Activated naive CD4-positive, alpha-beta T cell treated with anti-CD3 and anti-CD28 coated beads, Interleukin-2, amount 50 U/mL, for 24 hours (primary cell): Measurements from ENCODE around the gene DENND1A.

Experiments
- H3K27ac Mint-ChIP-seq: one replicate; pipeline ENCODE4 v1.8.0; 2021; ENCODE audit warnings: mild to moderate bottlenecking, mixed read lengths
- H3K27me3 Mint-ChIP-seq: one replicate; pipeline ENCODE4 v1.8.0; 2021; ENCODE audit warnings: mixed read lengths
- H3K36me3 Mint-ChIP-seq: one replicate; pipeline ENCODE4 v1.8.0; 2021; ENCODE audit warnings: mixed read lengths
- H3K4me1 Mint-ChIP-seq: one replicate; pipeline ENCODE4 v1.8.0; 2021; ENCODE audit warnings: mixed read lengths
- H3K4me3 Mint-ChIP-seq: one replicate; pipeline ENCODE4 v1.8.0; 2021; ENCODE audit warnings: mild to moderate bottlenecking, mixed read lengths
- H3K9me3 Mint-ChIP-seq: one replicate; pipeline ENCODE4 v1.8.0; 2021; ENCODE audit warnings: mixed read lengths

DENND1A gene

DNA sequence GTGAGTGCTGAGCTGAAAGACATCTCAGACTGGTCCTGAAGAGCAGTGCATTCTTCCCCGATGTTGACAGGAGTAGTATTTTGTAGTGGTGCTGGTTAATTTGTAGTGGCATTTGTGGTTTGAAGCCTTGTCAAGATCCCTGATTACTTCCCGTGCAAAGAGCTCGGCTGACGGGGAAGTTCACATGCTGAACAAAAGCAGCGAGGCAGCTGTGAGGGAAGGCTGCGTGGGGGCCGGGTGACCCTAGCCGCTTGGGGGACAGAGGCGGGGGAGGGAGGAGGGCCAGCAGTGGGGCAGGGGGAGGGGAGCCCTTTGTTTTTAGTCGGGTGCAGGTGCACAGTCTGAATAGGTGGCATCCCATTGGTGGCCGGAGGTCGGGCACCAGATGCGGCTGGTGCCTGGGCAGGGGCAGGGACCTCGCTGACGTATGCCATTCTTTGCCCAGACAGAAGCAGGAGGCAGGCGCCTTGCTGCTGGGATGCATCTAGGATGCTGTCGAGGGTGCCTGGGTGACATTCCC is 509.3 kb downstream of the DENND1A start:
- no peak overlapping the region for H3K27ac Mint-ChIP-seq
- no peaks in the 10 kb centered on the region for H3K4me1 Mint-ChIP-seq
- no peak overlapping the region for H3K4me3 Mint-ChIP-seq
- peaks cover 6% of the 10 kb centered on the region for H3K36me3 Mint-ChIP-seq
- H3K27me3 Mint-ChIP-seq, result no peaks in the 10 kb centered on the region
- no peaks in the 10 kb centered on the region for H3K9me3 Mint-ChIP-seq

DNA sequence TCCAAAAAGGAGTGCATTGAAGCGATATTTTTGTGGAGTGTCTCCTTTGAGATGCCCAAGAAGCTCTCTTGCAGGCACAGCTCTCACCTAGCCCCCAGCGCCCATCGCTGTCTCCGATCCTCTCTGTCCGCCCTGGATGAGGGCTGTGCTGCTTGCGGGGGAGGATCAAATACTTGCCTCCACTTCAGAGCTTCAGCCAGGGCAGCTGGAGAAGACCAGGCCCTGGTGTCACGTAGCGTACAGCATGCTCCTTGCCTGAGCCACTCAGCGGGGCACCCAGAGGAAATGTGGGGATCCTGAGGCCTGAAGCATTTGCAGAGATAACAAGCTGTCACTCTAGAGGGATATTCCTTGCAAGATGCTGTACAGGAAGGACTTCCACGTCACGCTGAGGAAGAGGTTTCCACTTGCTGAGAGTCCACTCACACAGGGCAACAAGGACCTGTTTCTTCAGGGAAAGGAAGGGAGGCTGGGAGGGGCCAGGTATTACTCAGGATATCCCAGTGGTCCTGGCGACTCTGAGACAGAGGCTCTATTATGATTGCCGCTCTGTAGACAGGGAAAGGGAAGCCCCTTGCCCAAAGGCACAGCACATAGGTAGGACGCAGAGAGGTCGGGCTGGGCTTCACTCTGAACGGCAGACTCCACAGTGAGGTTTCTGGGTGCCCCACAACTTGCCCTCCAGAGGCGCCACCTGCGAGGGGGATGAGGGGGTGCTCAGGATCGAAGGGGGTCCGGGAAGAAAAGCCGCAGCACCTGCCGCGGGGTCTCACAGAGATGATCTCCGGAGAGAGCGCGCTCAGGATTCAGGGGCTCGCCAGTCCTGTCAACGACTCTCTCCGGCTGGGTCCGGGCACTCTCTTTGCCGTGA is 510.0 kb downstream of the DENND1A start:
- H3K9me3 Mint-ChIP-seq, result no peaks in the 10 kb centered on the region
- H3K4me1 Mint-ChIP-seq, result no peaks in the 10 kb centered on the region
- peaks cover 6% of the 10 kb centered on the region for H3K36me3 Mint-ChIP-seq
- no peaks in the 10 kb centered on the region for H3K27me3 Mint-ChIP-seq
- no peak overlapping the region for H3K4me3 Mint-ChIP-seq
- no peak overlapping the region for H3K27ac Mint-ChIP-seq

DNA sequence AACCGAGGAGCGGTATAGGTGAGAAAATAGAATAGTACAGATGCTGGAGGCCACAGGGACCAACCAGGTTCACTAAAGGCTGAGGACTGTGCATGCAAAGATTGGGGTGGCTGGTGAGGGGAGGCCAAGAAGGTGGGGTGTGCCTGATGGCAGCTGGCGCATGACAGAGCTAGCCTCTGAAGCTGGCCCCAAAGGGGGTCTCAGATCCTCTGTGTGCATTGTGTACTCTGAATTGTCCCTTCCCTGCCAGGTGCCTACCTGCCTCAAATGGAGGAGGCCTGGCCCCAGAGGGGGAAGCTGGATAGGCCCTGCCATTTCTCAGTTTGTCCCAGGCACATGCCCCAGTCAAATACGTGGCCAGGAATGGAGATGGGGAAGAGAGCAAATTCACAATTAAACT is 510.8 kb downstream of the DENND1A start:
- H3K27ac Mint-ChIP-seq, result no peak overlapping the region
- H3K4me3 Mint-ChIP-seq, result no peak overlapping the region
- H3K27me3 Mint-ChIP-seq, result no peaks in the 10 kb centered on the region
- H3K9me3 Mint-ChIP-seq, result no peaks in the 10 kb centered on the region
- H3K36me3 Mint-ChIP-seq, result peaks cover 6% of the 10 kb centered on the region
- no peaks in the 10 kb centered on the region for H3K4me1 Mint-ChIP-seq

DNA sequence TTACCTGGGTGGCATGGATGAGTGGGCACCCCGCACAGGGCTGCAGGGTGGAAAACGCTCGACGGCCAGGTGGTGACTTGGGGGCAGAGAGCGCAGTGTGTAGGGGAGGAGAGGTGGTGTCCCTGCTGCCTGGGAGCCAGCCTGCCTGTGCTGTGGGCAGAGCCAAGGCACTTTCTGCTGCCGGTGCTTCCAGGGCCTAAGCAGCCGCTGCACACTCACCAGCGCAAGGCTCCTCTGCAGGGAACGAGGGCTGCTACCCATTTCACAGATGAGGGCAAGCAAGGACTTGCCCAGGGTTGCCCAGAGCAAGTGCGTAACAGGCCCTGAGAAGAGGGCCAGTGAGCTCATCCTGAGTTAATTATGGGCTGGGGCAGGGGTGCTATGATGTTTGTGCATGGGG is 511.4 kb downstream of the DENND1A start:
- H3K4me3 Mint-ChIP-seq, result no peak overlapping the region
- H3K9me3 Mint-ChIP-seq, result no peaks in the 10 kb centered on the region
- no peaks in the 10 kb centered on the region for H3K4me1 Mint-ChIP-seq
- no peaks in the 10 kb centered on the region for H3K27me3 Mint-ChIP-seq
- no peak overlapping the region for H3K27ac Mint-ChIP-seq
- peaks cover 6% of the 10 kb centered on the region for H3K36me3 Mint-ChIP-seq

DNA sequence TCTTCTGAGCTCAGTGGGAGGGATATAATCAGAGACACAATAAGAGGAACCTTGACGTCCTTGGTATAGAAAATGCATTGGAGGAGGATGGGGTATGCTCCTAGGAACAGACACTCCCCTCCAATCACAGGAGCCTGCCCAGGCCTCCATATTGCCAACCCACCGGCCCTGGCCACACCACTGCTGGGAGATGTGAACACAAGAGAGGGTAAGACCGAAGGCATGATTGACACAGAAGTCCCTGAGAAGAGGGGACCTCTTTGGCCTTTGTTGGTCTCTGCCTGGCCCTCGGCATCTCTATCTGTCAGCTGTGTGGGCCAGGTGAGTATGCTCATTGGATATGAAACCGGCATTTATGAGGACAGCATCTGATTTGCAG is 511.9 kb downstream of the DENND1A start:
- Mint-ChIP-seq H3K36me3 (peaks cover 6% of the 10 kb centered on the region), H3K4me1 (no peaks in the 10 kb centered on the region), H3K9me3 (no peaks in the 10 kb centered on the region)

DNA sequence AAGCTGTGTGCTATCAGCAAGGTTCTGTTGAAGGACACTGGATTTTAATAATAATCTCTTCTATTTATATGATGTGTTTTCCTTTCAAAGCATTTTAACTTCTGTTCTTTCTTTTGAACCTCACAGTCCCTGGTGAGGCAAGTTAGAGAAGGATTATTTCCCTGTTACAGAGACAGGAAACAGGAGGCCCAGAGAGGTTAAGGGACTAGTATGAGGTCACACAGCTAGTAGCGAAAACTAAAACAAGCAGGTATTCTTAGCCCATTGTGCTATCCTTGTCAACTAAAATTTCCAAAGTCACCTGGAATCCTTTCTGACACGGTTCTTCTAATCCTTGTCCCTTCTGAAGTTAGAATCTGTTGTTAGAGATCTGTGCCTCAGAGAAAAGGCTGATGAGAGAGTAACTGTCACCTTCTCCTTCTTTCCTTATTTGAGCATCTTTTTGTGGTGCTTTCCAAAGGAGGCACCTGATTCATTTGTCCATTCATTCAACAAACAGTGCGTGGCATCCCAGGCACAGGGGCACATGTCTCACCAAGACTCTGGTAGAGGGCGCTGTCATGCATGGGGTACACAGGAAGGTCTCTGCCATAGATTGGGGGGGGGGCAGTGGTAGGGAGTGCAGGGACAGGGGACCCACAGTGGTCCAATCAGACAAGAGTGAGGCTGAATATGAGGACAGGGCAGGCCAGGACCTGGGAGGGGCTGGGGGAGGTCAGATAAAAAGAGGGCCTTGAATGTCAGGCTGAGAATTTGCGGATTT is 512.5 kb downstream of the DENND1A start:
- Mint-ChIP-seq H3K27ac (no peak overlapping the region), H3K4me3 (no peak overlapping the region), H3K36me3 (peaks cover 6% of the 10 kb centered on the region), H3K27me3 (no peaks in the 10 kb centered on the region), H3K4me1 (no peaks in the 10 kb centered on the region), H3K9me3 (no peaks in the 10 kb centered on the region)

More for the DNA sequence above, 511.9 kb downstream of the DENND1A start:
- Mint-ChIP-seq H3K4me3 (no peak overlapping the region), H3K27me3 (no peaks in the 10 kb centered on the region), H3K27ac (no peak overlapping the region)

DNA sequence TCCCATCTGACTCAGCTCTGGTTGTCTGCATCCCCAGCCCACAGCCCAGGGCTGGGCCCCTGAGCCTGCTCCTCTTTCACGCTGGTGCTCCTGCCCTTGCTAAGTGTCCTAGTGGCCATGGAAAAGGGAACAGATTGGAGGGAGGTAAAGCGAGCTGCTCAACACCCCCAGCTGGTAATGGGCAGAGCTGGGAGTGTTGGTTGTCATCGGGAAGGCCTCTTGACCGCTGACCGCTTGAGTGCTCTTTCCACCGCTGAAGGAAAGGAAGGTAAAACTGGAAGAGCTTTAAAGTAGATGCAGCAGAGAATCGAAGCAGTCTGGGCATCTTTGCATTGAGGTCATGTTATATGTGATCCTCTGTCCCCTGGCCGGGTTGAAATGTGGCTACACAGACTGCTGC is 513.8 kb downstream of the DENND1A start:
- Mint-ChIP-seq H3K4me1 (no peaks in the 10 kb centered on the region), H3K27me3 (no peaks in the 10 kb centered on the region), H3K27ac (no peak overlapping the region), H3K4me3 (no peak overlapping the region), H3K36me3 (peaks cover 6% of the 10 kb centered on the region), H3K9me3 (no peaks in the 10 kb centered on the region)

DNA sequence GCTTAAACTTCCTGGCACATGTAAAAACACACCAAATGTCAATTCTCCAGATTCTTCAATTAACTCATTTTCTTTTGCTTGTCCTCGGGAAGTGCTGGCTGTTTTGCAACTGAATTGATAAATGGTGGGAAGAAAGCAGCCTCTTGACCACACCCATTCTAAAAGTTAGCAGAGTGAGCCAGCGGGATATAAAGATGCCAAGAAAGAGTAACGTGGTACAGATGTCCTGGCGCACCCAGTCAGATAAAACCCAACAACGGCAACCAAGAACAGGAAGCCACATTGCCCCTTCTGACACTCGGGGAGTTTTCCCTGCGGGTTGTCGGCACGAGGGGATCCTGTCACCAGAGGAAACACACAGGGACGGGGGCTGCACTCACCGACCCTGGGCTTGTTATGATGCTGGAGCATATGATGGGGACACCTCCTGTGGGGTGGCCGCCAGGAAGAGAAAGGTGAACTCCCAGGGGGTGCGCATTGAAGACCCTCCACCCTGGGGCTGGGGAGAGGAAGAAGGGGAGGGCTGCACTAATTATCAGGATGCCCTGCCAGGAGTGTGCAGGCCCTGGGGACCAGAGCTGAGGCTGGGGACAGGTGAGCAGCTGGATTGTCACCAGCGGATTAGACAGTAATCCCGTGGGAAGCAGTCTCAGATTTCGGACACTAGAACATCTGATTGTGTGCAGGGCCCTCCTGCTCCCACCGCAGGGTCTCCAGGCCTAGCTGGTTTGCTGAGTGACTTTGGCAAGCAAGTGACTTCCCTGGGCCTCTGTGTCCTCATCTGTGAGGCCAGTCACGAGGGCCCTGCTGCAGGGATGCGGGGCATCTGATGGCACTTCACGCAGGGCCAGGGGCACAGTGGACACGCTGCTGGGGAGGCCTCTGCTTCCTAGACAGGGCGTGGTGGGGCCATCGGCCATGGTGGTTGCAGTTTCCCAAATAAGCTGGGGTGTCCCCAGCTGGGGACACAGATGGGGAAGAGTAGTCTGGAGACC is 514.7 kb downstream of the DENND1A start:
- Mint-ChIP-seq H3K27me3 (no peaks in the 10 kb centered on the region), H3K36me3 (peaks cover 6% of the 10 kb centered on the region), H3K4me3 (no peak overlapping the region), H3K27ac (no peak overlapping the region), H3K4me1 (no peaks in the 10 kb centered on the region), H3K9me3 (no peaks in the 10 kb centered on the region)

DNA sequence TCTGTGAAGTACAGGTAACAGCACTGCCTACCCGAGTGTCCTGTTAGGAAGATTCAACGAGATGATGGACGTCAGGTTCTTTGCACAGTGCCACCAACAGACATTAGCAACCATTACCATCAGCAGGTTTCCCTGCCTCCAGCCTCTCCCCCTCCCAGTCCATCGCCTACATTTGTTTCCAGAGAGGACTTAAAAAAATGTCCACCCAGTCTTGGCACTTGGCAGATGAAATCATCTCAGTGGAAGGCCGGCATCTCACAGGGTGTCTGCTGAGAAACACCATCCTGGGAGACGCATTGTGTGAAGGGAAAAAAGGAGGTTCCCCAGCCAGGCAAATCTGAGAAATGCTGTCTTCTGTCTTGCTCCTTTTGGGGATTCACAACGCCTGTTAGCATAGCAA is 515.7 kb downstream of the DENND1A start:
- H3K27ac Mint-ChIP-seq, result no peak overlapping the region

DNA sequence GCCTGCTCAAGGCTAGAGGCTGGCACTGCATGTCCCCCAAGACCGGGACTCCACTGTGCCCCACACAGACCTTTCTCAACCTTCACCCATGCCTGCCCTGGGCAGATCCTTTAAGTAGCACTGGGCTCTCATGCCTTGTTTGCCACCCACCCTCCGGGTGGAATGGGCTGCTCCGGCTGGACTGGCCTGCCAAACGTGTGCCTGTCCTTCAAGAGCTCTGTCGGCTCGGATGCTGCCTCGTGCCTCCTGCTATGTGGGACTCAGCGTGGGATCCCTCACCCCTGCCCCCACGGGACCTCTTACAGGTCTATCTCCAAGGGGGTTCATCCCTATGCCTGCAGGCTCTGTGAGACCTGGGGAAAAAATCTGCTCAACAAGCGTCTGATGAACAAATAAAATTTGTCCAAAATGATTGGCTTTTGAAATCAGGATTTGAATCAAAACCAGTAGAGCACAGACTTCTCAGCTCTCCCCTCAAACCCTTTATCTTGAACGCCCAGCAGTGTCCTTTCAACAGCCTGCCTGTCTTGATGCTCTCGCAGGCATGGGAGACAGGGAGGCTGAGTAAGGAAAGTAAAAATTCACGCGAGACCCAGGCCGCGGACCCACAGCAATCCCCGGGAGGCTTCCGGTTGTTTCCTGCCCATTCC is 517.6 kb downstream of the DENND1A start:
- no peak overlapping the region for H3K27ac Mint-ChIP-seq
- no peaks in the 10 kb centered on the region for H3K27me3 Mint-ChIP-seq
- H3K9me3 Mint-ChIP-seq, result no peaks in the 10 kb centered on the region
- peaks cover 2% of the 10 kb centered on the region for H3K4me1 Mint-ChIP-seq
- no peak overlapping the region for H3K4me3 Mint-ChIP-seq
- peaks cover 4% of the 10 kb centered on the region for H3K36me3 Mint-ChIP-seq

More for the DNA sequence above, 515.7 kb downstream of the DENND1A start:
- H3K27me3 Mint-ChIP-seq, result no peaks in the 10 kb centered on the region
- H3K36me3 Mint-ChIP-seq, result peaks cover 6% of the 10 kb centered on the region
- no peaks in the 10 kb centered on the region for H3K9me3 Mint-ChIP-seq
- H3K4me3 Mint-ChIP-seq, result no peak overlapping the region
- no peaks in the 10 kb centered on the region for H3K4me1 Mint-ChIP-seq

DNA sequence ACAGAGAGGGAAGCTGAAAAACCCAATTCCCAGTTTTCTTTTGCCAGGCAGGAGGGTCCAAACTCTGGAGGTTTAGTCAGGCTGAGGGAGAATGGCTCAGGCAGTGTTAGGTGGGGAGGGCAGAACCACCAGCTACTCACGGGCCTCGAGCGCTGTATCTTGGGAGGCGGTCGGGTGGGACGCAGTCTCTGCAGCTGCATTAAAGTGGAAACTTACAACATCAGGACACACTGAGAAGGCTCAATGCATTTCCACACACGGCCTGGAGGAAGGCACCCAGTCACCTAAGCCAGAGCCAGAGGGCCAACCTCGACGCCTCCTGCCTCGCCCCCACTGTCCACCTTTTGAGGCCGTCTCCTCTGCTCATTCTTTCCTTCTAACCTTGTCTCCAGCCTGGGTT is 518.3 kb downstream of the DENND1A start:
- H3K4me3 Mint-ChIP-seq, result no peak overlapping the region
- H3K9me3 Mint-ChIP-seq, result no peaks in the 10 kb centered on the region
- no peaks in the 10 kb centered on the region for H3K27me3 Mint-ChIP-seq
- H3K4me1 Mint-ChIP-seq, result peaks cover 7% of the 10 kb centered on the region
- peaks cover 4% of the 10 kb centered on the region for H3K36me3 Mint-ChIP-seq
- no peak overlapping the region for H3K27ac Mint-ChIP-seq

DNA sequence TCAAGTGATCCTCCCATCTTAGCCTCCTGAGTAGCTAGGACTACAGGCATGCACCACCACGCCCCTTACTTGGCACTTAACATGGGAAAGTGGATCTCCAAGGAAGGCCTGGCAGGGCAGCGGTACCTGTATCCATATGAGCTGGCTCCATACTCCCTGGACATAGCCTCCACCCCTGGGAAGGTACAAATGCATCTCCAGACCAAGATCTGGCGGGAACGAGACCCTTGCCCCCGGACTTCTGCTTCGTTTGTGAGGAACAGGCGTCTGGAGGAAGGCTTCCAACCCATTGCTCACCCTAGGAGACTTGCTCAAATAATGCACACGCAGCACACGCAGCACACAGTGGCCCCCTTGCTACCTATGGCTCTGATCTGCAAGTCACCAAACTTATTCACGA is 518.7 kb downstream of the DENND1A start:
- Mint-ChIP-seq H3K4me1 (peaks cover 11% of the 10 kb centered on the region), H3K36me3 (peaks cover under 1% of the 10 kb centered on the region), H3K27me3 (no peaks in the 10 kb centered on the region), H3K4me3 (no peak overlapping the region), H3K27ac (no peak overlapping the region), H3K9me3 (no peaks in the 10 kb centered on the region)

DNA sequence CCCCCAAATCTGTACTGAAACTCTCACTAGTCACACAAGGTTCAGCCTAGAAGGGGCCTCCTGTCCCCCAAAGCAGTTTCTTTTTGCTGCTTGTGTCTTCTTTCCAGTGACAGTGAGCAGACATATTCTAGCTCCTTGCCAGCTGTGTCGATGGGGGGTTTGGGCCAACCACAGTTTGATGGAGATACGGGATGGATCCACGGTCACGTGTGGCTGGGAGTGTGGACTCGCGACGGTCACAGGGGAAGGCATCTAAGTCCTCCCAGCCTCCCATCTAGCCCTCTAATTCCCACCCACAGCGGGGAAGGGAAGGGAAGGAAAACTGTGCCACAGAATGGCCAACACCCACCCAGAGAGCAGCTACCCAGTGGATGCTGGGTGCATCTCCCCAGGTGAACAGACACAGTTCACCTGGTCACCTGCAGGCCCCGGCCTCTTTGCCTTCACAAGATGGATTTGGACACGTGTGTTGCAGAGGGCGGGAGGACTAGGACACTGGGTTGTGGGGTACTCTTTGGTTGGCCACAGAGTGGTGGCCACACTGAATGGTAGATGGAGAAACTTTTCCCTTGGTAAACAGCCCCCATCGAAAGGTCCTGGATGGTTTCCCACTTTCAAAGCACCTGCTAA is 519.5 kb downstream of the DENND1A start:
- no peaks in the 10 kb centered on the region for H3K36me3 Mint-ChIP-seq
- H3K4me1 Mint-ChIP-seq, result peaks cover 14% of the 10 kb centered on the region
- no peak overlapping the region for H3K4me3 Mint-ChIP-seq
- no peaks in the 10 kb centered on the region for H3K9me3 Mint-ChIP-seq
- no peak overlapping the region for H3K27ac Mint-ChIP-seq
- H3K27me3 Mint-ChIP-seq, result no peaks in the 10 kb centered on the region
